GM18861 (cell line): ENCODE results near the gene CUZD1.

ENCODE experiments used
- ATAC-seq: cut with Tn5 transposase; IDR thresholded peaks from one replicate; pipeline ENCODE4 v1.9.1; 2021; ENCODE audit not compliant: unreplicated experiment

CUZD1 gene

GRCh38 chr10:122815458-122815857, 30.2 kb downstream of the CUZD1 start:
- ATAC-seq, result no peak

GRCh38 chr10:122814493-122814892, 31.2 kb downstream of the CUZD1 start:
- no peak for ATAC-seq

GRCh38 chr10:122812751-122813150, 32.9 kb downstream of the CUZD1 start:
- no peak for ATAC-seq

- no peak for ATAC-seq
Measured at GRCh38 chr10:122802282-122802681, 43.4 kb downstream of the CUZD1 start.

GRCh38 chr10:122798704-122799231, 46.9 kb downstream of the CUZD1 start:
- no peak for ATAC-seq

GRCh38 chr10:122796796-122797195, 48.9 kb downstream of the CUZD1 start:
- ATAC-seq, result no peak

GRCh38 chr10:122795924-122796323, 49.7 kb downstream of the CUZD1 start:
- no peak for ATAC-seq

- no peak for ATAC-seq
Measured at GRCh38 chr10:122786269-122786668, 59.4 kb downstream of the CUZD1 start.

GRCh38 chr10:122782911-122783310, 62.7 kb downstream of the CUZD1 start:
- ATAC-seq, result no peak
